Neural cell (in vitro differentiated cells): ENCODE results near the gene ATP6AP1. TPM values are rescaled to one million over a fixed set of nuclear protein-coding genes. Genes with fewer than 3 reads are reported as not detected.

ENCODE experiments used
- H2AFZ ChIP-seq: fragments of 200-600, 300-800 bp; sonication (generic), shearing (Covaris generic); 2 replicates; pipeline ENCODE4 v1.6.0; 2014; ENCODE audit warnings: low read depth, mild to moderate bottlenecking, antibody characterized with exemption, low read length, moderate library complexity
- H3F3A ChIP-seq: fragments of 200-600 bp; shearing (Covaris generic); 2 replicates; pipeline ENCODE4 v1.6.1; 2016; ENCODE audit warnings: mild to moderate bottlenecking, moderate library complexity, mixed read lengths, antibody characterized with exemption, low read length; ENCODE audit not compliant: insufficient read depth, poor library complexity, severe bottlenecking
- H3K27ac ChIP-seq: fragments of 200-600, 300-800 bp; sonication (generic), shearing (Covaris generic); 2 replicates; pipeline ENCODE4 v1.5.1; 2014; ENCODE audit warnings: mild to moderate bottlenecking, low read length, moderate library complexity
- H3K27me3 ChIP-seq: fragments of 300-800, 200-600 bp; sonication (generic), shearing (Covaris generic); 2 replicates; pipeline ENCODE4 v1.6.0; 2014; ENCODE audit warnings: mild to moderate bottlenecking, low read depth, low read length, moderate library complexity; ENCODE audit not compliant: insufficient read depth
- H3K36me3 ChIP-seq: fragments of 300-800, 200-600 bp; sonication (generic), shearing (Covaris generic); 2 replicates; pipeline ENCODE4 v1.5.1; 2014; ENCODE audit warnings: mild to moderate bottlenecking, antibody characterized with exemption, low read length, moderate library complexity; ENCODE audit not compliant: insufficient read depth
- H3K4me2 ChIP-seq: fragments of 300-800, 200-600 bp; sonication (generic), shearing (Covaris generic); 2 replicates; pipeline ENCODE4 v1.6.0; 2014; ENCODE audit warnings: mild to moderate bottlenecking, low read length
- H3K4me3 ChIP-seq: fragments of 300-800, 200-600 bp; sonication (generic), shearing (Covaris generic); 2 replicates; pipeline ENCODE4 v1.5.1; 2014; ENCODE audit warnings: mild to moderate bottlenecking, low read length, moderate library complexity
- H3K79me2 ChIP-seq: fragments of 200-600 bp; shearing (Covaris generic); replicated peaks from 2 replicates; pipeline ENCODE4 v1.6.0; 2014; ENCODE audit warnings: mild to moderate bottlenecking, low read length, moderate library complexity; ENCODE audit not compliant: insufficient read depth
- H3K9ac ChIP-seq: fragments of 300-800, 200-600 bp; sonication (generic), shearing (Covaris generic); 2 replicates; pipeline ENCODE4 v1.6.1; 2016; ENCODE audit warnings: mild to moderate bottlenecking, low read length, mixed read lengths
- H3K9me2 ChIP-seq: fragments of 200-600 bp; shearing (Covaris generic); 2 replicates; pipeline ENCODE4 v1.6.1; 2016; ENCODE audit warnings: mild to moderate bottlenecking, low read length, mixed read lengths; ENCODE audit not compliant: insufficient read depth
- H3K9me3 ChIP-seq: fragments of 200-600, 300-800 bp; sonication (generic), shearing (Covaris generic); 2 replicates; pipeline ENCODE4 v1.6.1; 2016; ENCODE audit warnings: mild to moderate bottlenecking, mixed run types, low read length, moderate library complexity, mixed read lengths
- H4K20me1 ChIP-seq: fragments of 200-600 bp; shearing (Covaris generic); 2 replicates; pipeline ENCODE4 v1.6.1; 2016; ENCODE audit warnings: mild to moderate bottlenecking, mixed run types; ENCODE audit not compliant: insufficient read depth
- CTCF ChIP-seq: fragments of 450-650 bp; IDR thresholded peaks from 2 replicates; pipeline ENCODE4 v1.5.1; 2014; ENCODE audit warnings: antibody characterized with exemption, mild to moderate bottlenecking, moderate library complexity; ENCODE audit not compliant: poor library complexity, severe bottlenecking
- EP300 ChIP-seq: fragments of 450-650 bp; conservative IDR thresholded peaks from 2 replicates; pipeline ENCODE4 v1.6.1; 2014; ENCODE audit warnings: antibody characterized with exemption, mild to moderate bottlenecking, moderate library complexity; ENCODE audit not compliant: poor library complexity, severe bottlenecking
- EZH2 ChIP-seq: fragments of 200-600, 300-800 bp; shearing (Covaris generic), sonication (generic); IDR thresholded peaks from 2 replicates; pipeline ENCODE4 v1.6.1; 2014; ENCODE audit warnings: antibody characterized with exemption, low read length, borderline replicate concordance, mild to moderate bottlenecking; ENCODE audit not compliant: insufficient read depth, poor library complexity, severe bottlenecking
- MXI1 ChIP-seq: fragments of 450-650 bp; conservative IDR thresholded peaks from 2 replicates; pipeline ENCODE4 v1.6.1; 2014; ENCODE audit warnings: antibody characterized with exemption, mild to moderate bottlenecking; ENCODE audit not compliant: poor library complexity, severe bottlenecking
- POLR2AphosphoS5 ChIP-seq: IDR thresholded peaks from 2 replicates; pipeline ENCODE4 v1.6.1; 2012
- RAD21 ChIP-seq: fragments of 450-650 bp; conservative IDR thresholded peaks from 2 replicates; pipeline ENCODE4 v1.6.1; 2014; ENCODE audit warnings: antibody characterized with exemption, mild to moderate bottlenecking, moderate library complexity
- SMC3 ChIP-seq: fragments of 450-650 bp; conservative IDR thresholded peaks from 2 replicates; pipeline ENCODE4 v1.6.1; 2014; ENCODE audit warnings: antibody characterized with exemption, mild to moderate bottlenecking, moderate library complexity; ENCODE audit not compliant: poor library complexity
- TAF1 ChIP-seq: IDR thresholded peaks from 2 replicates; pipeline ENCODE4 v1.6.1; 2012; ENCODE audit warnings: low read depth
- polyA plus RNA-seq: library from polyadenylated mRNA; depleted of rRNA; stranded (reverse); fragments of >200 nt; gene quantifications from 2 replicates; pipeline ENCODE4 v1.2.3, GENCODE V29; 2014
- TF ChIP-seq, protein P1 (sequence below): IDR thresholded peaks from 2 replicates; pipeline ENCODE4 v1.6.1; 2012; ENCODE audit warnings: borderline replicate concordance

ATP6AP1 gene
- polyA plus RNA-seq, 1 donor from 2014 or later = 126 TPM

DNA sequence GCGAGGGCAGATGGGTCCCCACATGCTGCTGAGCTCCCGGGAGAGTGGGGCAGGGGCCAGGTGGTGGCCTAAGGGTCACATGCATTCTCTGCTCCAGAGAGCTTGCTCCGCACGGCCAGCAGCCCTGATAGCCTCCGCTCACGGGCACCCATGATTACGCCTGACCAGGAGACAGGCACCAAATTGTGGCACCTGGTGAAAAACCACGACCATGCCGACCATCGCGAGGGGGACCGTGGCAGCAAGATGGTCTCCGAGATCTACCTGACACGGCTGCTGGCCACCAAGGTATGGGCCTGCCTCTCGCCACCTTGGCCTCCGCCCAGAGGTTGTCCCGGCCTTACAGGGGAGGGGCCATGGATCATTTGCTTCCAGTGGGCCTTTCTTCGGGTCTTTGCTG is 41.4 kb downstream of the ATP6AP1 start:
- Histone ChIP-seq H3K9me3 (no peaks in the 10 kb centered on the region), H3F3A (no peaks in the 10 kb centered on the region), H3K27ac (no peak overlapping the region), H3K9ac (no peak overlapping the region), H3K79me2 (no peaks in the 10 kb centered on the region), H3K27me3 (no peaks in the 10 kb centered on the region), H3K4me2 (no peak overlapping the region), H3K4me3 (no peak overlapping the region), H2AFZ (no peak overlapping the region), H3K9me2 (no peaks in the 10 kb centered on the region), H3K36me3 (no peaks in the 10 kb centered on the region), H4K20me1 (no peaks in the 10 kb centered on the region)
- TF ChIP-seq RAD21 (no peak), SMC3 (no peak), CTCF (no peak), TAF1 (no peak), EP300 (no peak), POLR2AphosphoS5 (no peak), MXI1 (no peak), EZH2 (no peak)
- TF ChIP-seq, protein P1, sequence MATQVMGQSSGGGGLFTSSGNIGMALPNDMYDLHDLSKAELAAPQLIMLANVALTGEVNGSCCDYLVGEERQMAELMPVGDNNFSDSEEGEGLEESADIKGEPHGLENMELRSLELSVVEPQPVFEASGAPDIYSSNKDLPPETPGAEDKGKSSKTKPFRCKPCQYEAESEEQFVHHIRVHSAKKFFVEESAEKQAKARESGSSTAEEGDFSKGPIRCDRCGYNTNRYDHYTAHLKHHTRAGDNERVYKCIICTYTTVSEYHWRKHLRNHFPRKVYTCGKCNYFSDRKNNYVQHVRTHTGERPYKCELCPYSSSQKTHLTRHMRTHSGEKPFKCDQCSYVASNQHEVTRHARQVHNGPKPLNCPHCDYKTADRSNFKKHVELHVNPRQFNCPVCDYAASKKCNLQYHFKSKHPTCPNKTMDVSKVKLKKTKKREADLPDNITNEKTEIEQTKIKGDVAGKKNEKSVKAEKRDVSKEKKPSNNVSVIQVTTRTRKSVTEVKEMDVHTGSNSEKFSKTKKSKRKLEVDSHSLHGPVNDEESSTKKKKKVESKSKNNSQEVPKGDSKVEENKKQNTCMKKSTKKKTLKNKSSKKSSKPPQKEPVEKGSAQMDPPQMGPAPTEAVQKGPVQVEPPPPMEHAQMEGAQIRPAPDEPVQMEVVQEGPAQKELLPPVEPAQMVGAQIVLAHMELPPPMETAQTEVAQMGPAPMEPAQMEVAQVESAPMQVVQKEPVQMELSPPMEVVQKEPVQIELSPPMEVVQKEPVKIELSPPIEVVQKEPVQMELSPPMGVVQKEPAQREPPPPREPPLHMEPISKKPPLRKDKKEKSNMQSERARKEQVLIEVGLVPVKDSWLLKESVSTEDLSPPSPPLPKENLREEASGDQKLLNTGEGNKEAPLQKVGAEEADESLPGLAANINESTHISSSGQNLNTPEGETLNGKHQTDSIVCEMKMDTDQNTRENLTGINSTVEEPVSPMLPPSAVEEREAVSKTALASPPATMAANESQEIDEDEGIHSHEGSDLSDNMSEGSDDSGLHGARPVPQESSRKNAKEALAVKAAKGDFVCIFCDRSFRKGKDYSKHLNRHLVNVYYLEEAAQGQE = no peak

GRCh38 chrX:154470434-154470833 is 42.0 kb downstream of the ATP6AP1 start:
- no peaks in the 10 kb centered on the region for H3K79me2 ChIP-seq
- H4K20me1 ChIP-seq = no peaks in the 10 kb centered on the region
- H3K9me3 ChIP-seq = no peaks in the 10 kb centered on the region
- H3F3A ChIP-seq = no peaks in the 10 kb centered on the region
- H3K36me3 ChIP-seq = no peaks in the 10 kb centered on the region
- no peak overlapping the region for H3K4me2 ChIP-seq
- no peaks in the 10 kb centered on the region for H3K27me3 ChIP-seq
- H3K9ac ChIP-seq = no peak overlapping the region
- H3K27ac ChIP-seq = no peak overlapping the region
- no peak overlapping the region for H2AFZ ChIP-seq
- H3K4me3 ChIP-seq = no peak overlapping the region
- H3K9me2 ChIP-seq = no peaks in the 10 kb centered on the region
- no peak for TF ChIP-seq MXI1
- TF ChIP-seq POLR2AphosphoS5 = no peak
- TF ChIP-seq TAF1 = no peak
- TF ChIP-seq, protein P1 = no peak
- no peak for TF ChIP-seq RAD21
- no peak for TF ChIP-seq SMC3
- no peak for TF ChIP-seq EP300
- no peak for TF ChIP-seq EZH2
- no peak for TF ChIP-seq CTCF
